COLO829 (cell line): ENCODE measurements around the gene OR51S1.
"Not testable (repeated sequence)": the region's sequence is repeated elsewhere in the genome, so short reads cannot be mapped to it uniquely, and the experiment has no call there.

Source experiments
- DNase-seq: peaks from one replicate; pipeline ENCODE4 v3.0.0; 2012; ENCODE audit warnings: low spot score

The OR51S1 gene

DNA sequence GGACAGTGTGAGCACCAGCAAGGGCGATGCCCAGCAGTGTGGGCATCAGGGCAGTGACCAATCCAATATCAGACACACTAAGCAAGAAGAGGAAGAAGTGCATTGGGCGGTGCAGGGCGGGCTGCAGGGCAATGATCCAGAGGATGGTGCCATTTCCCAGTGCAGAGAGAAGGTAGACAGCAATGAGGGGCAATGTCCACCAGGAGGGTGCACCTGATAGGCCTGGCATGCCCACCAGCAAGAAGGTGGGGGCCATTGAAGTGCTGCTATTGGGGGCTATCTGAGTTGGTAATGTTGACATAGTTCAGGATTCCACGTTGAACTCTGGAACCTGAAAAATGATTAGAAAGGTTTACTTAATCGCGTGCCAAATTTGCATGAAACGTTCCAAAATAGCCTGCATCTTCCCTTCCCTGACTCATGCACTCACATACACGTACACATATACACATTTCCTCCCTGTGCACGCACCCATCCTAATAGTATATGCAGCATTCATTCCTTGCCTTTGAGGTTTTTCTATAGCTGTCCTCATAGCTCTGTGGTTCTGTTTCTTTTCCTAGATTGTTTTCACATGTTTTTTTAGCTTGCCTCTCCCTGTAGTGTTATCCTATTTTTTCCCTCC lies at the start of gene OR51S1:
TSS of gene OR51S1 (minus strand) at position 301 of the 625 bp plus-strand sequence. CDS start at position 301, 0 bp downstream.
- DNase-seq = no peak

DNA sequence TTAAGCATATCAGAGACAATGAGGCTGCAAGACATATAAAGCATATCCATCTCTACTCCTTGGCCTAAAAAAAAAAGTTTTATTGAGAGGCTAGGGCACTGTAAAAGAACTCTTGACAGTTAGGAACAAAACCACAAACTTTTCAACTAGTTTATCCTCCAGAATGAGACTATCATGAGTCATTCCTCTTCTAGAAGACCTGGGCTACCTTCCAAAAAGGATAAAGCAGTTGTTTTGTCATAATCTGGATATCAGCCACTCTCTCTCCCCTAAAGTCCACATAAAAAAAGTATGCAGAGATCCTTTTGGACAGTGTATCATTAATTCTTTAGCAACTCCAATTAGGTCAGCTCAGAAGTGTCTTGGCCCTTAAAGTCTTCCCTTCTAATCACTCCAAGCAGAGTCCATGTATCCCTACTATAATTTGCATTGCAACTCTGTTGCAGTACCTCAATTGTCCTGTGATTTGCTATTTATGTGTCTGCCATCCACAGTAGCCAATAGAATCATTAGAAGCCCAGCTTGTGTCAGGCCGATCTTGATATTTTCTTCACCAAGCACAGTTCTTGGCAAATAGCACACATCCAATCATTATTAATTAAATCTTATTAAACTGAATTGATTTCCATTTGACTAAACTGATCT lies 43.1 kb upstream of the OR51S1 start:
- peak; percentile 10 for DNase-seq

DNA sequence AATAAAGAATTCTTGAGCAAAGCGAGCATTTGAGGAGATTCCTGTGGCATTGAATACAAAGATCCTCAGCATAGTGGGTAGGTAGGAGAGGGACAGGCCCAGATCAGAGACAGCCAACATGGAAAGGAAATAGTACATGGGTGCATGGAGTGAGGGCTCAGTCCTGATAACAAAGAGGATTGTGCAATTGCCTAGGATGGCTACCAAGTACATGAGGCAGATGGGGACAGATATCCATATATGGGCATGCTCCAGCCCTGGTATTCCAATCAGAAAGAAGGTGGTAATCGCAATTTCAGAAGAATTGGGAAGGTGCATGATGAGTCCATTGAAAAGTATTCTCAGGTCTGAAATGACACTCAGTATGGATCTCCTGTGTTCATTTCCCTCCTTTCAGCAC lies 41.3 kb upstream of the OR51S1 start:
- DNase-seq = no peak

DNA sequence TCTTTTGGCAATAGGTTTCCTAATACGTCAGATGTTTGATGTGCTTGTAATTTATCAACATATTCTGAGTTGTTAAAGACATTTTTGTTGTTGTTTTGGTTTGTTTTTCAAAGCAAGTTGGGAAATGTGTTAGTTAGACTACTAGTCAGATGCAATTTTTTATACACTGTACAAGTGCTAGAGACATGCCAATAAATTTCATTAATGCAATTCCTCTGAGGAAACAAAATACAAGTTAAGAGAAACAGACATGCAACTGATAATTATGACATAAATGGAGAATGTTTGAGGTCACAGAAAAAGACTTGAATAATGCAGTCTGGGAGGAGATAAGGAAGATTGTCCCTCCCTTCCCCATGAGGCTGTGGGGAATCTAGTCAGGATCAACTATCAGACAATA lies 38.6 kb upstream of the OR51S1 start:
- no peak for DNase-seq

DNA sequence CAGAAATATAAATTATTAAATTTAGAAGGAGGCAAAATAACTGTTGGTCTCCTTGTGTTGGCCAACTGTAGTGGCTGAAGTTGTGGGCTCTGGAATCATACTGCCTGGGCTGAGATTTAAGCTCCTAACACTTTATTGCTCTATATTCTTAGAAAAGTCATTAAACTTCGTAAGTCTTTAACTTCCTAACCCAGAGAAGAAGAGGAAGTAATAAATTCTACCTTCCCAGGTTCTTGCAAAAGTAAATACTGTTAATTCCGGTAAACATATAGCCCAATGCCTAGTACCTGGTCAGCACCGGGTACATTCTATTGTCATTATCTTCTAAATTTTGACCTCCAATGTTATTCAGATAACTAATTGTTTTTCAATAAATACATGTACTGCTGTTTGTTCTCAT lies 37.2 kb upstream of the OR51S1 start:
- DNase-seq = no peak

DNA sequence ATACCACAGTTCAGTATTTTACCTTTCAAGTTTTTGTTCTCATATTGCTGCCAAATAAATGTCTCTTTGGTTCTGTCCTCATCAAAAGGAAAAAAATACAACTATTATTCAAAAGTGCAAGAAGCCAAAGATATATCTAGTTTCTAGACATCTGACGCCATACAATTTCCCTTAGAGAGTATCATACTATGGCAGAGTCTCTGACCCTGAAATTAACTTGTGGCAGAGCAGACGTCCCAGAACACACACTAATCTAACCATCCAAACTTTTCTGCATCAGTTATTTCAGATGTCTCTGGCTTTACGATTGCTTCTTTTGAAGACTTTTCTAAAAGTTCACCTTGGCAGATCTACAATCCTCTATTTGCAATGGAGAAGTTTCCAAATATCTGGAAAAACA lies 35.4 kb upstream of the OR51S1 start:
- DNase-seq = no peak

DNA sequence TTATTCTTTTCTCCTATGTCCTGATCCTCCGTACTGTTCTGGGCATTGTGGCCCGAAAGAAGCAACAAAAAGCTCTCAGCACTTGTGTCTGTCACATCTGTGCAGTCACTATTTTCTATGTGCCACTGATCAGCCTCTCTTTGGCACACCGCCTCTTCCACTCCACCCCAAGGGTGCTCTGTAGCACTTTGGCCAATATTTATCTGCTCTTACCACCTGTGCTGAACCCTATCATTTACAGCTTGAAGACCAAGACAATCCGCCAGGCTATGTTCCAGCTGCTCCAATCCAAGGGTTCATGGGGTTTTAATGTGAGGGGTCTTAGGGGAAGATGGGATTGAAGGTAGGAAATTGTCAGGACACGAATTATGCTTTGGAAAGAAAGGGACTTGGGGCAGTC lies 33.5 kb upstream of the OR51S1 start:
- no peak for DNase-seq

DNA sequence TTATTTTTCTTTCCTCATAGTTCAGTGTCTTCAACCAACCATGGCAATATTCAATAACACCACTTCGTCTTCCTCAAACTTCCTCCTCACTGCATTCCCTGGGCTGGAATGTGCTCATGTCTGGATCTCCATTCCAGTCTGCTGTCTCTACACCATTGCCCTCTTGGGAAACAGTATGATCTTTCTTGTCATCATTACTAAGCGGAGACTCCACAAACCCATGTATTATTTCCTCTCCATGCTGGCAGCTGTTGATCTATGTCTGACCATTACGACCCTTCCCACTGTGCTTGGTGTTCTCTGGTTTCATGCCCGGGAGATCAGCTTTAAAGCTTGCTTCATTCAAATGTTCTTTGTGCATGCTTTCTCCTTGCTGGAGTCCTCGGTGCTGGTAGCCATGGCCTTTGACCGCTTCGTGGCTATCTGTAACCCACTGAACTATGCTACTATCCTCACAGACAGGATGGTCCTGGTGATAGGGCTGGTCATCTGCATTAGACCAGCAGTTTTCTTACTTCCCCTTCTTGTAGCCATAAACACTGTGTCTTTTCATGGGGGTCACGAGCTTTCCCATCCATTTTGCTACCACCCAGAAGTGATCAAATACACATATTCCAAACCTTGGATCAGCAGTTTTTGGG lies 33.0 kb upstream of the OR51S1 start, which contains the start of gene OR51T1:
TSS of gene OR51T1 (plus strand) at position 41 of the 641 bp plus-strand sequence. CDS start at position 41, 0 bp downstream.
- no peak for DNase-seq

DNA sequence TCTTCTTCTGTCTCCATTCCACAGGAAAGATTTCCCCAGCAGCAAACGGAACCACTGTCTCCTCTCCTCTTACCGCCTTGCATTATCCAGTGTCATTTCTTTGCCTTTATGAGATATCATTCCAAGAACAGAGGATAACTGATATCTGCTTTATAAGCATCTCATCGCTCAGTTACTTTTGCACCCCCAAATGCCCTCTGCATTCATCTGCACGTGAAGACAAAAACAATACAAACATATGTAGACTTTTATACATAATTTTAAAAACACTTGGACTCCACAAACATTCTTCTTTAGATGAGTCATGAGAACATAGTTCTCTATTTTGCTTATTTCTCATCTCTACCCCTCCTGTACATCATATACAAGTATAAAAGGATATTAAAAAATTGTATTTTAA lies 32.2 kb upstream of the OR51S1 start:
- no peak for DNase-seq

GRCh38 chr11:4865855-4866254 lies 16.8 kb upstream of the OR51S1 start:
- no peak for DNase-seq

GRCh38 chr11:4863876-4864275 lies 14.9 kb upstream of the OR51S1 start:
- DNase-seq = no peak

DNA sequence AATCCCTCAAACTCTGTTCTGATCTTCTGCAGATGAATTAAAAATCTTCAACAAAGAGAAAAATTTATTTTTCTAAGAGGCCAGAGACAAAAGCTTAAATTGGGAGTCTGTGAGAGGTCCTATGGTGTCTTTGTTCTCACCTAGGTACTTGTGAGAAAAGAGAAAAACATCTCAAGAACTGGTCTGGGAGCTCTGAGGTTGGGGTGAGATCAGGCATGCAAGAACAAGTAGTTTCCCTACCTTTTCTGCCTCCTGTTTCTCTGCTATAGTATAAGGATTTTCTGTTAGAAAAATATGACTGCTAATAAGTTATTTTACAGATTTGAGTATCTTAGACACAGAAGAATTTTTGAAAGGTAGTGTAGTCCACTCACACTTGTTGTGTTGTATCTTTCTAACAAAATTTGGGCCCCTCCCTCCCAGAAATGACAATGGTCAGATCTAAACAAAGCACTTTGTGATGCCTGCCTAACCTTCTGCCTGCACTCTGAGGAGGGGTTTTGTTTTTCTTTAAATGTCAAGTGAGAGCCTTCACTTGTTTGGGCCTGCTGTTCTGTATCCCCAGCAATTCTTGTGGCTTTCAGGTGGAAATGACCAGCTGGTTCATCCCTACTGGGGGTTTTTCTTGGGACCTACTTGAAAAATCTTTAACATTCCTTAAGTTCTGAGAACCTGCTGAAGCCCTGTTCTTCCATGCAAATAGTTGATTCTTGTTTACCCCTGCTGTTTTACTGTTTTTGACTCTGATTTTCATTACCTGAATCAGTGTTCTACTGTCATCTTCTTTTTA lies 13.6 kb upstream of the OR51S1 start:
- no peak for DNase-seq

DNA sequence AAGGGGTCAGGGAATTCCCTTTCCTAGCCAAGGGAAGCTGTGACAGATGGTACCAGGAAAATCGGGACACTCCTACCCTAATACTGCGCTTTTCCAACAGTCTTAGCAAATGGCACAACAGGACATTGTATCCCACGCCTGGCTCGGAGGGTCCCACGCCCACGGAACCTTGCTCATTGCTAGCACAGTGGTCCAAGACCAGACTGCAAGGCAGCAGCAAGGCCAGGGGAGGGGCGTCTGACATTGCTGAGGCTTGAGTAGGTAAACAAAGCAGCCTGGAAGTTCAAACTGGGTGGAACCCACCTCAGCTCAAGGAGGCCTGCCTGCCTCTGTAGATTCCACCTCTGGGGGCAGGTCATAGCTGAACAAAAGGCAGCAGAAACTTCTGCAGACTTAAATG lies 5.3 kb upstream of the OR51S1 start:
- DNase-seq = not testable (repeated sequence)

DNA sequence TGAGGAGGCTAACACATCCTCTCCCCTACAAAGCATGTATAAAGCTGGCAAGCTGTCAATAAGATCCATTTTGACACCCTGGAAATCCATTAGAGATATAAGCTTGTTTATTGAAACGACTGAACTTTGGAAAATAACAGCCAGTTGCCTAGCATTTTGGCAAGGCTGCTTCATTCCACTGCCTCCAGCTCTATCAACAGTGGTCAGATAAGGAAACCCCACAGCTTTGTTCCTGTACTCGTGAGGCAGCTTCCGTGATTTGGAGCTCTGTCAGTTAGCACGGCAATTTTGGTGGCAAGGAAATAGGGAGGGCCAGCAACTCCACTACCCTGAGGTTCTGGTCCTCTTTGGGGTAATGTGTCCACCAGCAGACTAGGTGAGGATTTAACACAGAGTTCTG lies 2.0 kb upstream of the OR51S1 start:
- no peak for DNase-seq

DNA sequence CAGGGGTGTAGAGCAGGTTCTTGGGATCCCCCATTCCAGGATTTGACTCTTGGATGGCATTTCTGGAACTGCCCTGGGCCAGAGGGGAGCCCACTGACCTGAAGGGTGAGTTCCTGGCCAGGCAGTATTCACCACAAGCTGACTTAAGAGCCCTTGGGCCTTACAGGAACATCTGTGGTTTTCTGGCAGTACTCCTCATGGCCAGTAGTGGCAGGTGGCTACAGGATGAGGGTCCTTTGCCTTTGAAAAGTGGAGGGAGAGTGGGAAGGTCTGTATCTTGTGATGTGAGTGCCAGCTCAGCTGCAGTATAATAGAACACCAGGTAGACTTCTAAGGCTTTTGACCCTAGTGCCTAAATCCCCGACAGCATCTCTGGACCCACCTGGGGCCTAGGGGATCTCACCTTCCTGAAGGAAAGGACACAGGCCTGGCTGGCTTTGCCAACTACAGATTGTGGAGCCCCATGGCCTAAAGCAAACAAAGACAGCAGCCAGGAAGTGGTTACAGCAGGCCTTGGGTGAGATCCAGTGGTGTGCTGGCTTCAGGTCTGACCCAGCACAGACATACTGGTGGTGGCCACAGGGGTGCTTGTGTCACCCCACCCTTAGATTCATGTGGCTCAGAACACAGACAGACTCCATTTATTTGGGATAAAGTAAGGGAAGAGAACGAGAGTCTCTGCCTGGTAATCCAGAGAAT lies 9.0 kb downstream of the OR51S1 start:
- DNase-seq = no peak

DNA sequence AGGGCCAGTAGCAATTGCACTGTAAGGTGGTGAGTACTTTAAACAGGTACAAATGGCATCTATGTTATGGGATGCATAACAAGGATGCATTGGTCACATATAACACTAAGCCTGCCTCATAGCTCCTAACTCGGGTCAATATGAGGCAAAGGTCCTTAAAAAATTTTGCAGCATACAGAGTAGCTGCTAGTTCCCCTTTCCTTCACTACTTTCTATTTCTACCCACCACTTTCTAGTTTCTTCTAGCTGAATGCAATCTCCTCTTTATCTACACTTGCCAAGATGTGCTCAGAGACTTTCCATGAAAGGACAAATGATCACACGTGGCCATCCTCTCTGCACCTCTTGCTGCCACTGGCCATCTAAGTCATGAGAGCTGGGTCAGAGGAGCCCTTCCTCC lies 18.1 kb downstream of the OR51S1 start:
- no peak for DNase-seq

GRCh38 chr11:4830346-4830745 lies 18.7 kb downstream of the OR51S1 start:
- no peak for DNase-seq

DNA sequence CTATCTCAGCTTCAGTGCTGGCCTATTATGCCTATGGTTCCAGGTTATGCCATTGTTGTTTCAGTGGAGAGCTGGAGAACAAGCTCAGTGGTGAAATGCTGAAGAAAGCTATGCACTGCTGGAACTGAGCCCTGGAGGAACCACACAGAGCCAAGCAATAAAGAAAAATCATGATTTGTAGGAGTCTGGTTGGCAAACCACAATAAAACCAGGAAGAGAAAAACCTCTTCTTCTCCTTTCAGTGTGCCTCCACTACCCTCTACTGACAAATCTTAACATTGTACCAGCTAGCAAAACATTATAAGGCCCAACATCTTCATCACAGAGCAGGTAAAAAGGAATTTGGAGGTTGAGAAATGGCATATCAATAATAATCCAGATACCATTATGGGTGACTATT lies 22.6 kb downstream of the OR51S1 start:
- no peak for DNase-seq

- DNase-seq = no peak
Observed at GRCh38 chr11:4825132-4825531, 23.9 kb downstream of the OR51S1 start.

DNA sequence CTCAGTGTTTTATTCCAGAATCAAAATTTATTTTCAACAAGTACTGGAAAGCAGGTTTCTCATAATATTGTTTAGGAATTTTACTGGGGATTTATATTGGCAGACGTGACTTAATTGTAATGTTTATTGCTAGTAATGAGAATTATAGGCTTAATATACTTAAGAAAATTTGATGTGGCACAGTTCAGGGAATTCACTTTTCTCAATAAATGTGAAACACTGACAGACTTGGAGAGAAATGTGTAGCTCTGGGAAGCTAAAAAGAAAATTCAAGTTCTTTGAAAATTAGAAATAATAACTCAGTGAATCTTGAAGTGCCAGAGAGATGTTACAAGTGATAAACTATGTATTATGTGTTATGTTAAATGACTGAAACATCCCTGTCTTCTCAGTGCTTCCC lies 28.0 kb downstream of the OR51S1 start, which contains the start of gene OR51F2:
TSS of gene OR51F2 (plus strand) at position 301 of the 400 bp plus-strand sequence. CDS start 101 bp downstream, outside the sequence.
- DNase-seq = no peak

DNA sequence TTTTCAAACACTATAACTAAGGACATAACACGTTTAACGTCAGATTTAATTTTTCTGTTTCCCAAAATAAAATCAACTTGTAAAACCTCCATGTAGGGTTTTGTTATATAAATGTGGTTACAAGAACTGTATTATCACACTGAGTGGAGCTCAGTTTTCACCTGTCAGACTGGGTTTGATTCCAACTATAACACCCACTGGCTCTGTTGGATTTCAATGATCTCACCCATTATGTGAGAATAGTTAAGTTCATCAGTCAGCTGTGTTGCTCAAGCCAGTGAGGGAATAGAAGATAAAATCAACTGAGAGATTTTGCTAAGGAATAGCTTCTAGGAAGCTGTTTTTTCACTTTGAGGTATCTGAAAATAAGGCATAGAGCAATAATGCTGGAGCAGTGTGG lies 39.8 kb downstream of the OR51S1 start:
- DNase-seq = no peak

- DNase-seq = no peak
Observed at GRCh38 chr11:4808476-4808875, 40.5 kb downstream of the OR51S1 start.
